ENCODE measurements around the gene ZNF644.

The ZNF644 gene

DNA sequence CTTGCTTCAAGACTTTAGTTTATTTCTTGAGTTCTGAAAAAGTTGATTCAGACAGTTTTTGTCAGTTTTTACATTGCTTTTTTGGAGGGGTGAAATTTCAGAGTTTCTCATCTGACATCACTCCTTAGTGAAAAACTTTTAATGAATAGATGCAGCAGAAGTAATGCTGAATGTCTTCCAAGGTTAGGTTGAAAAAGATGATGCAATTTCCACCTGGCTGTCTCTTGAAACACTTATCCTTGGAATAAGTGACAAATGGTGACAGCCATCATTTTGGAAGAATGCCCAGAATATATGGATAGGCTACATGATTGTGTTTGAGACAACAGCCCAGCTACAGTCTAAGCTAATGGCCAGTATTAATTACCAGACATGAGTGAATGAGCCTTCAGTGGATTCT lies 140.8 kb downstream of the ZNF644 start:
- TF ChIP-seq, protein P1, sequence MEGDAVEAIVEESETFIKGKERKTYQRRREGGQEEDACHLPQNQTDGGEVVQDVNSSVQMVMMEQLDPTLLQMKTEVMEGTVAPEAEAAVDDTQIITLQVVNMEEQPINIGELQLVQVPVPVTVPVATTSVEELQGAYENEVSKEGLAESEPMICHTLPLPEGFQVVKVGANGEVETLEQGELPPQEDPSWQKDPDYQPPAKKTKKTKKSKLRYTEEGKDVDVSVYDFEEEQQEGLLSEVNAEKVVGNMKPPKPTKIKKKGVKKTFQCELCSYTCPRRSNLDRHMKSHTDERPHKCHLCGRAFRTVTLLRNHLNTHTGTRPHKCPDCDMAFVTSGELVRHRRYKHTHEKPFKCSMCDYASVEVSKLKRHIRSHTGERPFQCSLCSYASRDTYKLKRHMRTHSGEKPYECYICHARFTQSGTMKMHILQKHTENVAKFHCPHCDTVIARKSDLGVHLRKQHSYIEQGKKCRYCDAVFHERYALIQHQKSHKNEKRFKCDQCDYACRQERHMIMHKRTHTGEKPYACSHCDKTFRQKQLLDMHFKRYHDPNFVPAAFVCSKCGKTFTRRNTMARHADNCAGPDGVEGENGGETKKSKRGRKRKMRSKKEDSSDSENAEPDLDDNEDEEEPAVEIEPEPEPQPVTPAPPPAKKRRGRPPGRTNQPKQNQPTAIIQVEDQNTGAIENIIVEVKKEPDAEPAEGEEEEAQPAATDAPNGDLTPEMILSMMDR (IDR thresholded peaks at IDR 0.05; ENCODE audit: control extremely low read depth, extremely low read depth, low read depth, missing control alignments) = no peak
- ChIA-PET POLR2A (no interaction called here), CTCF (no interaction called here)
- DNase-seq (ENCODE audit: extremely low spot score) = no peak

DNA sequence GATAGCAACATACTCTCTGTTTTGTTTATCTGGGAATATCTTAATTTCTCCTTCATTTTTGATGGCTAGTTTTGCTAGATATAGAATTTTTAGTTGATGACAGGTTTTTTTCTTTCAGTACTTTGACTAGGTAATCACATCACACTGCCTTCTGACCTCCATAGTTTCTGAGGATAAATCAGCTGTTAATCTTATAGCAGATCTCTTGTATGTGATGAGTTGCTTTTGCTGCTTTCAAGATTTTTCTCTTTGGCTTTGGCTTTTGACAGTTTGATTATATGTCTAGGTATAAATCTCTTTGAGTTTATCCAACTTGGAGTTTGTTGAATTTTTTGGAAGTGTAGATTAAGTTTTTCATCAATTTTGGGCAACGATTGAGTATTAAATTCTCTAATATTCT lies 142.6 kb downstream of the ZNF644 start:
- POLR2A ChIA-PET = no interaction called here
- no peak for DNase-seq (ENCODE audit: extremely low spot score)
- CTCF ChIA-PET = interaction anchor here (1.2 kb wide), 1 partner anchor 20 kb away, joined by 3 read pairs; no protein-coding TSS in a partner anchor
- TF ChIP-seq, protein P1 (IDR thresholded peaks at IDR 0.05; ENCODE audit: control extremely low read depth, extremely low read depth, low read depth, missing control alignments) = no peak

DNA sequence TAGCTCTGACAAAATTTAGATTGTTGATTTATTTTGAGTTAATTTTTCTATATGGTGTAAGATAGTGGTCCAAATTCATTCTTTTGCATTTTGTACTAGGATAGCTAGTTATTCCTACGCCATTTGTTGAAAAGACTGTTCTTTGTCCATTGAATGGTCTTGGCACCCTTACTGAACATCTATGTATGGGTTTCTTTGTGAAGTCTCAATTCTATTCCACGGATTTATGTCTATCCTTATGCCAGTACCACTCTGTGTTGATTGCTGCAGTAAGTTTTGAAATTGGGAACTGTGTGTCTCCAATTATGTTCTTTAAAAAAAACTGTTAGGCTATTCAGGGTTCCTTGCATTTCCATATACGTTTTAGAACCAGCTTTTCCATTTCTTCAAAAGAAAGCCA lies 145.7 kb downstream of the ZNF644 start:
- TF ChIP-seq, protein P1 (IDR thresholded peaks at IDR 0.05; ENCODE audit: control extremely low read depth, extremely low read depth, low read depth, missing control alignments) = no peak
- POLR2A ChIA-PET = no interaction called here
- CTCF ChIA-PET = interaction anchor here (0.7 to 1.4 kb wide), 2 partner anchors 8 to 12 kb away, joined by 3 read pairs; no protein-coding TSS in a partner anchor
- DNase-seq (ENCODE audit: extremely low spot score) = no peak

Data from GM10248 (cell line).